ENCODE measurements around the gene ACE. TPM values are rescaled to one million over a fixed set of nuclear protein-coding genes. Genes with fewer than 3 reads are reported as not detected.

Gene ACE
- total RNA-seq, 2 experiments from 2014 or later: 0.51 to 0.80 TPM

DNA sequence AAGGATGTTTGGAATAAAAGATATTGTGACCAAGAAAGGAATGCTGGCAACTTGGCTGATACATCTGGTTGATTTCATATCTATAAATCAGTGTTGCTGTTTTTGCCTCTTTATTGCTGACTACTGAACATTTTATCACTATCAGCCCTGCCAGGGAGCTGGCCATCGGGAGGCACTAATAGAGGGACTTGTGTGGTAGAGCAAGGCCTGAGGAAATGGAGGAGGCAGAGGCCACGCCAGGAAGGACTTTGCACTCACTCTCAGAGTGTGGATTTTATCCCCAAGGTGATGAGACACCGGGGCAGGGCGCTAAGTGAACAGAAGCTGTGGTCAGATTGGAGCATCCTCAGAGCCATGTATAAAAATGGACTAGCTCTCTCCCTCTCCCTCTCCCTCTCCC is 21.4 kb upstream of the ACE start:
- ChIA-PET POLR2A (no interaction called here), CTCF (interaction anchor here (0.8 to 2.8 kb wide), 2 partner anchors 24 to 33 kb away, joined by 4 to 12 read pairs; no protein-coding TSS in a partner anchor)

GRCh38 chr17:63458478-63458877 is 18.4 kb upstream of the ACE start:
- ChIA-PET CTCF (interaction anchor here (0.6 kb wide), 1 partner anchor 48 kb away, joined by 7 read pairs; no protein-coding TSS in a partner anchor), POLR2A (no interaction called here)

DNA sequence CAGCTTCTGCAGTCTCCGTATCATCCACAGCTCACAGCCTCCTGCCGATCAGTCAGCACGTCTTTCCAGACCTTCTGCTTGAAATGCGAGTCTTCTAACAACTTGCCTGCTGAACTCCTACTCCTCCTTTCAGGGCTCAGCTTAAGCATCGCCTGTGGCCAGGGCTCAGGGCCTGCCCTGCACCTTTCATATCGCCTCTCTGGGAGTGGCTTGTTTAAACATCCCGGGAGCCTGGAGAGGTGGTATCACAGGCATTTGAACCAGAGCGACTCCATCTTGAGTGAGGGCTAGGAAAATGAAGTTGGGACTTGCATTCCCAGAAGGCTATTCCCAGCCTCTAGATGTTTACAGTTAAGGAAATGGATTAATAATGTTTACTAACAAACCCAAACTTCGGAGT is 16.8 kb upstream of the ACE start:
- POLR2A ChIA-PET: no interaction called here
- CTCF ChIA-PET: no interaction called here

GRCh38 chr17:63463771-63464170 is 13.1 kb upstream of the ACE start:
- POLR2A ChIA-PET: no interaction called here
- CTCF ChIA-PET: no interaction called here

DNA sequence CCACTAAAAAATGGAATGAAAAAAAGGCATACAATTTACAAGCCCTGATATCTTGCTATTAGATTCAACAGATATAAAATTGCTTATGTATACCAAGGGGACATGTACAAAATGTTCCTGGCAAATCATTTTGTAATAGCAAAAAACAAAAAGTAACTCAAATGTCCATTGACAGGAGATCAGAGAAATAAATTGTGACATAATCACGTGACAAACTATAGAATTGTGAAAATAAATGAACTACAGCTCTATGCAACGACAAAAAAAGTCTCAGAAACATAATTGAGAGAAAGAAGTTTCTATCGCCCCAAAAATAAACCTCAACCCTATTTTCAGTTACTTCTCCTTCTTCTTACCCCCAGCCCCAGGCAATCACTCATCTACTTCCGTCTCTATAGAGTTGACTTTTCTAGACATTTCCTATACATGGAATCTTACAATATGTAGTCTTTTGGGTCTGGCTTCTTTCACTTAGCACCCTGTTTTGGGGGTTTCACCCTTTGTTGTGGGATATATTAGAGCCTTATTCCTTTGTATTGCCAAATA is 12.1 kb upstream of the ACE start:
- CTCF ChIA-PET: interaction anchor here (1.4 kb wide), 1 partner anchor 39 kb away, joined by 5 read pairs; no protein-coding TSS in a partner anchor
- POLR2A ChIA-PET: no interaction called here

DNA sequence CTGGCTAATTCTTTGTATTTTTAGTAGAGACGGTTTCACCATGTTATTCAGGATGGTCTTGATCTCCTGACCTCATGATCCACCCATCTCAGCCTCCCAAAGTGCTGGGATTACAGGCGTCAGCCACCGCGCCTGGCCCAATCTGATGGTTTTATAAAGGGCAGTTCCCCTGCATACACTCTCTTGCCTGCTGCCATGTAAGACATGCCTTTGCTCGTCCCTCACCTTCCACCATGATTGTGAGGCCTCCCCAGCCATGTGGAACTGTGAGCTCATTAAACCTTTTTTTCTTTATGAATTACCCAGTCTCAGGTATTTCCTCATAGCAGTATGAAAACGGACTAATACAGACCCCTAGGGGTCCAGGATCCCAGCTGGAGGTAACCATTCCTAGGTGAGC is 8.8 kb upstream of the ACE start:
- POLR2A ChIA-PET: interaction anchor here (0.5 kb wide), 1 partner anchor 118 kb away, joined by 4 read pairs; no protein-coding TSS in a partner anchor
- CTCF ChIA-PET: interaction anchor here (0.7 kb wide), 1 partner anchor 305 kb away, joined by 3 read pairs; no protein-coding TSS in a partner anchor

DNA sequence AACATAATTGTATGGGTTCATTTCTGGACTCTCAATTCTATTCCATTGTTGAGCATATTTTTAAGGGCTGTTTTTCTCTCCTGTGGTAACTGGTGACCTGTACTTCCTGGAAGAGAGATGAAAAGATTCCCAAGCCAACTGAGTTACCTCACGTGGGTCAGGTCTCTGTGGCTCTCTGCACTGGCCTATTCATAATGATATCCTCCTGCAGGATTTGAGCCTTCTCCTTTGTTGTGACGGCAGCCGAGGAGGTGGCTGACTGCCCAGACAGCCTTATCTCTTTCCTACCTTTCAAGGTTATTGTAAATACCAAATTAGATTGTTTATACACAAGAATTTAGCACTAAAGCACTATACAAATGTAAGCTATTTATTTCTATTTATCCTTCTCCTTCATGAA is 2.7 kb upstream of the ACE start:
- CTCF ChIA-PET: no interaction called here
- POLR2A ChIA-PET: no interaction called here

GRCh38 chr17:63474586-63475460 is 2.0 kb upstream of the ACE start:
- POLR2A ChIA-PET: no interaction called here
- CTCF ChIA-PET: interaction anchor here (0.7 kb wide), 1 partner anchor 49 kb away, joined by 3 read pairs; no protein-coding TSS in a partner anchor

GRCh38 chr17:63475491-63476412 is 1.1 kb upstream of the ACE start:
- ChIA-PET CTCF (interaction anchor here (1.5 to 6.2 kb wide), 3 partner anchors 31 to 50 kb away, joined by 4 to 107 read pairs (median 11); no protein-coding TSS in a partner anchor), POLR2A (interaction anchor here (0.5 to 1.3 kb wide), 3 partner anchors 29 to 920 kb away, joined by 3 to 5 read pairs (median 4); partner anchors contain the start of gene CYB561)

DNA sequence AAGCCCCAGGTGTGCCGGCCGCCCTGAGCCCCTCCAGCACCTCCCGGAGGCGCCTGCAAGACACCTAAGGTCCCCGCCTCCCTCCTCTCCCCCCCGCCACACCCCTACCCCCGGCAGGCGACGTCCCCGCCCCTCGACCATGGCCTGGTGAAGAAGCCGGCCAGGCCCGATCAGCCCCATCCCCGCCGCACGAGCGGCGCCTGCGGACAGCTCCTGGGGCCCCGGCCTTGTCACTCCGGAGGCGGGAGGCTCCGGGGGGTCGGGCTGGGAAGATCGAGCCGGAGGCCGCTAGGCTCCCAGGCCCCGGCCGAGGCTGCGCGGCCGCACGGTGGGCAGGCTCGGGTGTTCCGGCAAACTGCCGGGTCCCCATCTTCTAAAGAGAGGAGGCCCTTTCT is 405 bp upstream of the ACE start:
- ChIA-PET CTCF (interaction anchor here (1.5 to 6.2 kb wide), 4 partner anchors 32 to 135 kb away, joined by 4 to 107 read pairs (median 14); no protein-coding TSS in a partner anchor), POLR2A (interaction anchor here (0.5 to 1.3 kb wide), 3 partner anchors 30 to 919 kb away, joined by 3 to 5 read pairs (median 4); partner anchors contain the start of gene CYB561)

- ChIA-PET POLR2A (interaction anchor here (1.1 to 1.3 kb wide), 3 partner anchors 31 to 48 kb away, joined by 4 read pairs; partner anchors contain the start of gene CYB561), CTCF (interaction anchor here (0.8 to 6.2 kb wide), 17 partner anchors 8 to 806 kb away, joined by 3 to 107 read pairs (median 7); partner anchors contain the start of genes CYB561 and DCAF7)
Measured at GRCh38 chr17:63477480-63478440, 899 bp downstream of the ACE start.

GRCh38 chr17:63478814-63479494 is 2.1 kb downstream of the ACE start:
- ChIA-PET POLR2A (interaction anchor here (1.2 kb wide), 1 partner anchor 32 kb away, joined by 4 read pairs; the partner anchor contains the start of gene CYB561), CTCF (interaction anchor here (0.6 to 6.2 kb wide), 25 partner anchors 9 to 807 kb away, joined by 3 to 107 read pairs (median 5); partner anchors contain the start of genes CYB561 and DCAF7)

- CTCF ChIA-PET: interaction anchor here (0.6 to 6.2 kb wide), 20 partner anchors 8 to 193 kb away, joined by 3 to 107 read pairs (median 6); partner anchors contain the start of genes CYB561 and DCAF7
- POLR2A ChIA-PET: interaction anchor here (0.5 kb wide), 1 partner anchor 364 kb away, joined by 6 read pairs; no protein-coding TSS in a partner anchor
Measured at GRCh38 chr17:63479495-63480184, 2.8 kb downstream of the ACE start.

GRCh38 chr17:63480192-63480784 is 3.4 kb downstream of the ACE start:
- CTCF ChIA-PET: interaction anchor here (1.0 to 6.2 kb wide), 5 partner anchors 23 to 193 kb away, joined by 3 to 107 read pairs (median 5); no protein-coding TSS in a partner anchor

DNA sequence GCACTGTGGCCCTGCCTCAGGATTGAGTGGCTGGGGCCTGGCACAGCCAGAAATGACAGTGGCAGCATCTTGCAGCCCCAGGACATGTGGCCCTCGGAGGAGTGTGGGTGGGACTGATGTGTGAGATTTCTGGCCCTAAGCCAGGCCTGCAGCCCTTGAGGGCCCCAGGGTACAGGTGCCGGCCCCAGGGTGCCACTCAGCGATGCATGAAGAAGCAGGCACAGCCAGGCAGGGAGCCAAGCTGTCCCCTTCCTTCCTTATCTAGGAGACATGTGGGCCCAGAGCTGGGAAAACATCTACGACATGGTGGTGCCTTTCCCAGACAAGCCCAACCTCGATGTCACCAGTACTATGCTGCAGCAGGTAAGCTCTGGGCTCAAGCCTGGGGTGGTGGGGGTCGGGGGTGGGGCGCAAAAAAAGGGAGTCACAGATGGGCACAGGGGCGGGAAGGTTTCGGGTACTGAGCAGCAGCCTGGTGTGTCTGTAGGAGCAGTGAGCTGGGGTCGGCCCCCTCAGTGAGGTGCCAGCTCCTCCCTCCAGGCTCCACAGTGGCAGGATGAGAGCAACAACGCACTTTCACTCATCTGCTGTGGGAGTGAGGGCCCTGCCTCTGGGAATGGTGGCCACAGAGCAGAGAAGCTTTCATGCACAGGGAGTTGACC is 4.1 kb downstream of the ACE start:
- ChIA-PET POLR2A (no interaction called here), CTCF (interaction anchor here (6.2 kb wide), 1 partner anchor 55 kb away, joined by 107 read pairs; no protein-coding TSS in a partner anchor)

More at GRCh38 chr17:63480192-63480784, 3.4 kb downstream of the ACE start:
- POLR2A ChIA-PET: no interaction called here
